Tibial artery (tissue), 4 donors: ENCODE measurements around the gene LRCOL1.

Source experiments
- DNase-seq, 2 donors: peaks; one replicate each; pipeline ENCODE4 v3.0.0-alpha.2; 2019
- H3K27ac ChIP-seq, 2 donors: fragments of 200-600 bp; sonication (generic) in 1 of 2; 1 replicate in 1 of 2; 2 replicates in 1 of 2; pipeline ENCODE4 v1.5.1; 2018 to 2019; ENCODE audit warnings: mild to moderate bottlenecking in 1 of 2
- H3K27me3 ChIP-seq, 2 donors: fragments of 200-600 bp; sonication (generic) in 1 of 2; one replicate each; pipeline versions ENCODE4 v1.5.1 to v1.6.0; 2016 to 2019
- H3K36me3 ChIP-seq, 3 donors: fragments of 200-600 bp; sonication (generic) in 2 of 3; one replicate each; pipeline ENCODE4 v1.5.1; 2016 to 2019; ENCODE audit warnings: mild to moderate bottlenecking in 2 of 3
- H3K4me1 ChIP-seq, 4 donors: fragments of 200-600 bp; sonication (generic) in 2 of 4; 1 replicate in 3 of 4; 2 replicates in 1 of 4; pipeline ENCODE4 v1.5.1; 2016 to 2019
- H3K4me3 ChIP-seq, 2 donors: fragments of 200-600 bp; sonication (generic) in 1 of 2; 1 replicate in 1 of 2; 2 replicates in 1 of 2; pipeline ENCODE4 v1.5.1; 2018 to 2019; ENCODE audit warnings: mild to moderate bottlenecking in 2 of 2
- H3K9me3 ChIP-seq, 3 donors: fragments of 200-600 bp; sonication (generic) in 1 of 3; one replicate each; pipeline ENCODE4 v1.5.1; 2016 to 2019
- CTCF ChIP-seq, 2 experiments: fragments of 200-600 bp in 1 of 2; fragments of 450-650 bp in 1 of 2; IDR thresholded peaks; one replicate each; pipeline ENCODE4 v1.5.1; 2017 to 2019; ENCODE audit warnings: antibody characterized with exemption in 2 of 2, mild to moderate bottlenecking in 1 of 2, moderate library complexity in 1 of 2
- intact Hi-C: fragments of 100-400 bp; cut with DNase I; formaldehyde crosslinking; loops from one replicate; pipeline ENCODE4 v1.15.0; 2023; ENCODE audit warnings: low total_unique reads

The LRCOL1 gene

GRCh38 chr12:132646850-132647249, 36.5 kb upstream of the LRCOL1 start:
- Histone ChIP-seq H3K36me3 (peaks cover 61 to 92% (median 61%) of the 10 kb centered on the region in 3 donors), H3K27me3 (no peaks in the 10 kb centered on the region), H3K9me3 (no peaks in the 10 kb centered on the region), H3K4me3 (no peak overlapping the region), H3K27ac (no peak overlapping the region), H3K4me1 (no peaks in the 10 kb centered on the region)
- no peak for DNase-seq
- intact Hi-C loops = no loop called here
- TF ChIP-seq CTCF (IDR thresholded peaks at IDR 0.05) = no peak

GRCh38 chr12:132642846-132643835, 32.8 kb upstream of the LRCOL1 start:
- Histone ChIP-seq H3K4me3 (no peak overlapping the region), H3K36me3 (peaks cover 60 to 95% (median 65%) of the 10 kb centered on the region in 3 donors), H3K27me3 (no peaks in the 10 kb centered on the region), H3K9me3 (no peaks in the 10 kb centered on the region), H3K27ac (no peak overlapping the region), H3K4me1 (no peaks in the 10 kb centered on the region)
- TF ChIP-seq CTCF (IDR thresholded peaks at IDR 0.05) = no peak
- peak in 1 of 2 donors; percentile 59 for DNase-seq
- intact Hi-C loops = no loop called here

GRCh38 chr12:132641811-132642650, 31.6 kb upstream of the LRCOL1 start:
- Histone ChIP-seq H3K27me3 (no peaks in the 10 kb centered on the region), H3K36me3 (peaks cover 62 to 95% (median 66%) of the 10 kb centered on the region in 3 donors), H3K9me3 (no peaks in the 10 kb centered on the region), H3K4me1 (no peaks in the 10 kb centered on the region), H3K4me3 (no peak overlapping the region), H3K27ac (no peak overlapping the region)
- DNase-seq = peak in 1 of 2 donors; percentile 57
- intact Hi-C loops = no loop called here
- no peak for TF ChIP-seq CTCF (IDR thresholded peaks at IDR 0.05)

GRCh38 chr12:132640936-132641335, 30.6 kb upstream of the LRCOL1 start:
- Histone ChIP-seq H3K4me1 (no peaks in the 10 kb centered on the region), H3K4me3 (no peak overlapping the region), H3K36me3 (peaks cover 58 to 95% (median 65%) of the 10 kb centered on the region in 3 donors), H3K27ac (no peak overlapping the region), H3K27me3 (no peaks in the 10 kb centered on the region), H3K9me3 (no peaks in the 10 kb centered on the region)
- peak in 1 of 2 donors; percentile 38 for DNase-seq
- intact Hi-C loops = no loop called here
- no peak for TF ChIP-seq CTCF (IDR thresholded peaks at IDR 0.05)

GRCh38 chr12:132639956-132640520, 29.7 kb upstream of the LRCOL1 start:
- Histone ChIP-seq H3K36me3 (peaks cover 61 to 95% (median 72%) of the 10 kb centered on the region in 3 donors), H3K27me3 (no peaks in the 10 kb centered on the region), H3K9me3 (no peaks in the 10 kb centered on the region), H3K4me1 (no peaks in the 10 kb centered on the region), H3K27ac (no peak overlapping the region), H3K4me3 (no peak overlapping the region)
- no peak for TF ChIP-seq CTCF (IDR thresholded peaks at IDR 0.05)
- peak in 1 of 2 donors; percentile 42 for DNase-seq
- intact Hi-C loops = no loop called here
